ENCODE measurements around the gene COX4I2.
"Not testable (repeated sequence)": the region's sequence is repeated elsewhere in the genome, so short reads cannot be mapped to it uniquely, and the experiment has no call there.

Gene COX4I2

GRCh38 chr20:31661625-31662371 is 24.1 kb downstream of the COX4I2 start:
- DNase-seq = peak; percentile 62

GRCh38 chr20:31662372-31662854 is 24.7 kb downstream of the COX4I2 start:
- DNase-seq = no peak

GRCh38 chr20:31663524-31663837 is 25.8 kb downstream of the COX4I2 start:
- no peak for DNase-seq

GRCh38 chr20:31663838-31664695 is 26.4 kb downstream of the COX4I2 start:
- peak; percentile 26 for DNase-seq

- DNase-seq = no peak
These were observed 27.1 kb downstream of the COX4I2 start for GRCh38 chr20:31664696-31665354.

- no peak for DNase-seq
These were observed 28.0 kb downstream of the COX4I2 start for GRCh38 chr20:31665753-31666152.

GRCh38 chr20:31666258-31667042 is 28.7 kb downstream of the COX4I2 start:
- DNase-seq = no peak

- no peak for DNase-seq
These were observed 29.9 kb downstream of the COX4I2 start for GRCh38 chr20:31667315-31668285.

- not testable (repeated sequence) for DNase-seq
These were observed 31.2 kb downstream of the COX4I2 start for GRCh38 chr20:31668944-31669343.

GRCh38 chr20:31669876-31670275 is 32.2 kb downstream of the COX4I2 start:
- DNase-seq = no peak

GRCh38 chr20:31670371-31671228 is 32.9 kb downstream of the COX4I2 start:
- DNase-seq = no peak

GRCh38 chr20:31671324-31671723 is 33.6 kb downstream of the COX4I2 start:
- DNase-seq = no peak

- DNase-seq = no peak
These were observed 35.7 kb downstream of the COX4I2 start for GRCh38 chr20:31673435-31673834.

GRCh38 chr20:31673943-31674463 is 36.3 kb downstream of the COX4I2 start:
- no peak for DNase-seq

- no peak for DNase-seq
These were observed 37.4 kb downstream of the COX4I2 start for GRCh38 chr20:31674895-31675827.

- no peak for DNase-seq
These were observed 38.3 kb downstream of the COX4I2 start for GRCh38 chr20:31675828-31676608.

GRCh38 chr20:31676609-31676989 is 38.9 kb downstream of the COX4I2 start:
- DNase-seq = no peak

GRCh38 chr20:31677553-31678260 is 40.0 kb downstream of the COX4I2 start:
- DNase-seq = no peak
